Activated CD4-positive, alpha-beta T cell treated with anti-CD3 and anti-CD28 coated beads for 24 hours (primary cell): ENCODE data around the gene BLACAT1.
A peak's percentile ranks its signal among the peaks of the same experiment; 100 is the strongest.
"Not testable (repeated sequence)": the region's sequence is repeated elsewhere in the genome, so short reads cannot be mapped to it uniquely, and the experiment has no call there.

ENCODE experiments used
- DNase-seq, 2 donors: peaks; one replicate each; pipeline ENCODE4 v3.0.0-alpha.2; 2020; ENCODE audit warnings: low read depth in 2 of 2

BLACAT1 gene

DNA sequence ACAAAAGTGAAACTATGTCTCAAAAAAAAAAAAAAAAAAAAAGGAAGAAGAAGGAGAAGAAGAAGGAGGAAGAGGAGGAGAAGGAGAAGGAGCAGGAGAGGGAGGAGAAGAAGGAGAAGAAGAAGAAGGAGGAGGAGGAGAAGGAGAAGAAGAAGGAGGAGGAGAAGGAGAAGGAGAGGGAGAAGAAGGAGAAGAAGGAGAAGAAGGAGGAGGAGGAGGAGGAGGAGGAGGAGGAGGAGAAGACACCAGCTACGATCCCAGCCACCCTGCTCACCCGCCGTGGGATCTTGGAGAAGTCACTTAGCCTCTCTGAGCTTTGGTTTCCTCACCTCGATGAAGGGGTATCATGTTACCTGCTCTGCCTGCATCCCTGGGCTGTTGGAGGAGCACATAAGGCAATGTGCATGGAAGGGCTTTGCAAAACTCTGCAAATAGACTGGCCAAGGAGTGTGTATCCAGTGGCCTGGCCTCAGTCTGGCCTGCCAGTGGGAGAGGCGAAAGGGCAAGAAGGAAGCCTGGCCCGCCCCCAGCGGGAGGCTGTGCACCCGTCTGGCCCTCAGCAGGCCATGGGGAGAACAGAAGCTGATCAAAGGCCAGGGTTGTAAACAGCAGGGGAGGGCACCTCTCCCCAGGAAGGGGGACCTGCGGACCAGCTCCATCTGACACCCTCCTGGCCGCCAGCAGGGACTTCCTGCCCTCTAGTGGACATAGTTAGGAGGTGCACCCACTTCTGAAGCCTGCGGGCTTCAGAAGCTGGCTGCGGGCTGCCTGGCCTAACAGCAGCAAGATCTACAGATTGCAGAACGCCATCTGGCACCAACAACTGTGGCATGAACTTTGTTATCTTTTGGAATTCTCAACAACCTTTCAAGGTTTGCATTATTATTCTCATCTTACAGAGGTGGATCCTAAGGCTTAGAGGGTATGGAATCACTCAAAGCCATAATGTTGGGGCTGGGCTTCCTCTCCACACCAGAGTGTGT lies 29.4 kb upstream of the BLACAT1 start:
- DNase-seq, result peak; percentile 43 to 44

DNA sequence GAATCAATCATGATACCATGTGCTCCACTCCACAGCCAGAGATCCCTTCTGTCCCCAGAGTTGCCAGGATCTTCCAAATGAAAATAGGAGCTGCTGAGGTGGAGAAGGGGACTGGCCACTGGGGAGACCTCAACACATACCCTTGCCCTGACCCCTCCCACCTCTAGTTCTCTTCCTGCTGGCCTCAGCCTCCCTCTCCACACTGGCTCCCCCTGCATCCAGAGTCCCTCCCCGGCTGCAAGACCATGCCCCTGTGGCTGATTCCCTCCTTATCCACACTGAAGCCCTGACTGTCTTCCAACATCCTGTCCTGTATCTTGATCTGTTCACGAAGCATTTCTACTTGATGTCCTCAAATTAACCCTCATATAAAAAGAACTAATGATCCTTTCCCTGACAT lies 27.5 kb upstream of the BLACAT1 start:
- DNase-seq, result no peak

DNA sequence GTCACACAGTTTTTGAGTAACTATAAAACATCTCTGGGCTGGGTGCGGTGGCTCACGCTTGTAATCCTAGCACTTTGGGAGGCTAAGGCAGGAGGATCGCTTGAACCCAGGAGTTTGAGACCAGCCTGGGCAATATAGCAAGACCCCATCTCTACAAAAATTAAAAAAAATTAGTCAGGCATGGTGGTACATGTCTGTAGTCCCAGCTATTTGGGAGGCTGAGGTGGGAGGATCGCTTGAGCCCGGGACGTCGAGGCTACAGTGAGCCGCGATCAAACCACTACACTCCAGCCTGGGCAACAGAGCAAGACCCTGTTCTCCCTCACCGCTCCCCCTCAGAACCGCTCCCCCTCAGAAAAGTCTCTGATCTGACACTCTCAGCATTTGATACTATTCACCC lies 26.7 kb upstream of the BLACAT1 start:
- DNase-seq, result not testable (repeated sequence)

DNA sequence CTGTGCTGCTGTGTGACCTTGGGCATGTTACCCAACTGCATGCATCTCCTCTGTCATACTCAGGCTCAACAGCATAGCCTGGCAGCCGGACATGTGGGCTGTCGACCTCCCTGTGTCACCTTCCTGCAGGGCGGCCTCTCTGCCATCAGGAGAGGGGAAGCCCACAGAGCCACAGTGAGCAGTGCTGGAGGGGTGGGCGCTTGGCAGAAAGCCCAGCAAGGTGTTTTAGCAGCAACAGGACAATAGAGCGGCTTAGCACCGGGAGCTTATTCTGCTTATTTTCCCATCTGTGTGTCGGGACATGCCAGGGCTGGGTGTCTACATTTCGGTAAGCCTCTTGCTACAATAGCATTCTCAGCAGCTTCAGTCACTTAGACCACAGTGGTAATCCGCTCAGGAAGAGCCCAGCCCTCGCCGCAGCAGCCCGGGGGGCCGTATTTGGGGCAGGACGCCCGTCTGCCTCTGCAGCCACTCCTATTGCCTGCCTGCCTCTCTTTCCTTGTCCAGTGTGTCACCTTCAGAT lies 25.8 kb upstream of the BLACAT1 start:
- no peak for DNase-seq

DNA sequence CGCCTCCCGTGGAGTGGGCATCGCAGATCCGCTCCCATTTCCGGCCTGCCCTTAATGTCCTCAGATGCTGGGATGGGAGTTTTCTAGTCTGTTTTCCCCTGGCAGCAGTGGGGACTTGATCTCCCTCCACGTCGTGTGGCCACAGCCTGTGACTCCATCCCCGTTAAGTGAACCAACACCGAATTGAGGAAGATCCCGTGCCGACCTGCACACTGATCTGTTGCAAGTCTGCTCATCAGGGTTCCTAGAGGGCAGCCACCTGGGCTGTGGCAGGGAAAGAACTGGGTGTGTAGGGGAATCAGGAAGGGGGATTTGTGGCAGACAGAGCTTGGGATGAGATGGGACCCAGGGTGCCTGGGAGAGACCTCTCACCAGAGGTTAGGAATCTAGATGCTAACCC lies 25.4 kb upstream of the BLACAT1 start:
- DNase-seq, result no peak

DNA sequence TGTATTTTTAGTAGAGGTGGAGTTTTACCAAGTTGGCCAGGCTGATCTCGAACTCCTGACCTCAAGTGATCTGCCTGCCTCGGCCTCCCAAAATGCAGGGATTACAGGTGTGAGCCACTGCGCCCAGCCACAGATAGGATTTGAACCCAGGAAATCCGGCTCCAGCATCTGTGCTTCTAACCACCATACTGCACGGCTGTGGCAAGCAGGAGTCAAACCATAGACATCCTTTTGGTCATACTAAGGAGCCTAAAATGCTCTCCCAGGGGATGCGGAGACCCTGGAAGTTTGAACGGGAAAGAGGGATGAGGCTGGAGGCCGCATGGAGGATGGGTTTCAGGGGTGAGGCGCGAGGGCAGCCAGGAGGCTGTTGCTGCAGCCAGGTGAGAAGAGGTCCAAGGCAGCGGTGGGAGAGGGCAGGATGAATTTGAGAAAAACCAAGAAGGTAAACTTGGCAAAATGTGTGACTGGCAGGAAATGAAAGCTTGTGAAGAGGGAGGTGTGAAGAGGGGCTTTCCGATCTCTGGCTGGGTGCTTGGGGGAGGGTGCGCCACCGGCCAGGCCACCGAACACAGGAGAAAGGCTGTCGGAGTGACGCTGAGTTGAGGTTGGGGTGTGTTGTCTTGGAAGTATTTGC lies 24.6 kb upstream of the BLACAT1 start:
- peak; percentile 18 to 33 for DNase-seq

DNA sequence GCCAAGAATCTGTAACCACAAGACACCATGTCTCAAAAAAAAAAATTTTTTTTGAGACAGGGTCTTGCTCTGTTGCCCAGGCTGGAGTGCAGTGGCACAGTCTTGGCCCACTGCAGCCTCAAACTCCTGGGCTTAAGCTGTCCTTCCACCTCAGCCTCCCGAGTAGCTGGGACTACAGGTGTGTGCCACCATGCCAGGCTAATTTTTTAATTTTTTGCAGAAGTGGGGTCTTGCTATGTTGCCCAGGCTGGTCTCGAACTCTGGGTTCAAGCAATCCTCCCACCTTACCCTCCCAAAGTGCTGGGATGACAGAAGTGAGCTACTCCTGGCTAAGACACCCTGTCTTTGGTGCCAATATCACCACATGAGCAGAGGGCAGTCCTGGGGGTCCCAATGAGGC lies 23.1 kb upstream of the BLACAT1 start:
- not testable (repeated sequence) for DNase-seq

DNA sequence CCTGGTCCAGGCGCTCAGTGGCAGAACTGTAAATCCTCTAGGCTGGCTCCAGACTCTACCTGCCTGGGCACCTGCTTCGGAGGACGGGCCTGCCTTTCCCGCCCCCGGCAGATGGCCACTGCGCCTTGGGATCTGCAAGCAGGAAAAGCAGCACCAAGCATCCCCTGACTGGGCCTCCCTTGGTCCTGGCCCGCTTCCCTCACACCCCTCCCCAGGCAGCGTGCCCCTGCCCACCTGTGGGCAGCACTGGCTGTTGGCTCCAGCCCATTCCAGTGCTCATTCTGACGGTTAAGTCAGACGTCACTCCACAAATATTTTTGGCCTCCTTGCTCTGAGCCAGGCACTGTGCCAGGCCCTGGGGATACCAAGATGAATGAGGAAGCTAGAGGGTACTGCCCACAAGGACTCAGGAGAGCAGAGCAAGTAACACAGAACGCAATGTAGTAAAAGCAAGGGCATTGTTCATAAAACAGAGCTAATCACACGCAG lies 22.0 kb upstream of the BLACAT1 start:
- no peak for DNase-seq

DNA sequence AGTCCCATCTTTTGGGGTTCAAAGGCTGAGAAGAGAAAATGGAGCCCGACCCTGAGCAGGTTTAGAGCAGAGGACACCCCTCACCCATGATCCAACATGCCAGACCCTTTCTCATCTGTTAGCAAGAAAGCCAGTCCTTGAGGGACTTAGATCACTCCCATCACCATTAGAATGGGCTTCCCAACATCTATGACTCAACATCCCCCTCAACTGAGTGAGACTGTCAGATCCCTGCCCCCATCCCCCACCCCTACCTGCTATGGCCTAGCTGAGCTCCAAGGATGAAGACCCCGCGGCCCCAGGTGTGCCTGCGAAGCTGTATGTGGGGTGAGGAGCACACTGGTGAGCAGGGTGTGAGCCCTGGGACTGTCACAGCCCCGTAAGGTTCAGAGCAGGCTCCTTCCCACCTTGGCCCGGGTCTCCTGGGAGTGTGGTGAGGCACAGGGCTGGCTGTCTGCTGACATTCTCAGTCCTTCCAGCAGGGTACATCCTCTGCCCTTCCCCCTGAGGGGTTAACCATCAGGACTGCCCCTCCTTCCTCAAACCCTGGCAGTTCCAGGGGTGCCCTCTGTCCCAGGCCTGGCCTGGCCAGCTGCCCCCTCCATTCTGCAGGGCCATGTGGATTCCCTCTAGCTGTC lies 21.4 kb upstream of the BLACAT1 start:
- DNase-seq, result no peak

DNA sequence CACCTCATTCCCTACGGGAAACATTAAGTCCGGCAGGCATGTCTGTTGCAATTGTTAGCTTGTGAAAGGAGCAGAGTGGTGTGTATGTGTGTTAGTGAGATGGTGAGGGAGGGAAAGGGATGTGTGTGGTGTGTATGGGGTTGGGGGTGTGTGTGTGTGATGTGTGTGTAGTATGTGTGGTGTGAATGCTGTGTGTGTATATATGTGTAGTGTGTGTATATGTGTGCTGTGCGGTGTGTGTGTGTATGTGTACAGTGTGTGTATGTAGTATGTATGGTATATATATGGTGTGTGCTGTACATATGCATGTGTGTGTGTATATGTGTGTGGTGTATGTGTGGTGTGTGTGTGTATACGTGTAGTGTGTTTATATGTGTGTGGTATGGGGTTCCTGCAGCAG lies 20.8 kb upstream of the BLACAT1 start:
- DNase-seq, result no peak

DNA sequence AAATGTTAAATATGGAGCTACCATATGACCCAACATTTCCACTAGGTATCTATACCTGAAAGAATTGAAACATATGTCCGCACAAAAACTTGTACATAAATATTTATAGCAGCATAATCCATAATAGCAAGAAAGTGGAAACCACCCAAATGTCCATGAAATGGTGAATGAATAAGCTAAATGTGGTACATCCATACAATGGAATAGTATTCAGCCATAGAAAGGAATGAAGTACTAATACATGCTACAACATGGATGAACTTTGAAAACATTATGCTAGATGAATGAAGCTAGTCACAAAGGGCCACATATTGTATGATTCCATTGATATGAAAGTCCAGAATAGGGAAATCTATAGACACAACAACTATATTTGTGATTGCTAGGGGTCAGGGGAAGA lies 20.0 kb upstream of the BLACAT1 start:
- DNase-seq, result no peak

DNA sequence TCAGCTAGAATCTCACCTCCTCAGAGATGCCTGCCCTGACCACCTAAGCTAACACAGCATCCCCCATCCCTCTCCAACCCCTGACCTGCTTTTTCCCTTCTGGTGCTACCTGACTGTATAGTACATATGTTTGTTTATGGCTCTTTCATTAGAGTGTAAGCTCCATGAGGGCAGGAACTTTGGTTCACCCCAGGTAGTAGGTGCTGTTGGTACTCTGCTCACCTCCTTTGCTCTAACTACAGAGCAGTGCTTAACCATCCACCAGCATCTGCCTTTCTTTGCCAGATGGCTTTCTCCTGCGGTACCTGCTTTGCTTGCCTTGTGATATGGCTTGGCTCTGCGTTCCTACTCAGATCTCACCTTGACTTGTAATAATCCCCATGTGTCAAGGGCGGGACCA lies 18.7 kb upstream of the BLACAT1 start:
- no peak for DNase-seq

DNA sequence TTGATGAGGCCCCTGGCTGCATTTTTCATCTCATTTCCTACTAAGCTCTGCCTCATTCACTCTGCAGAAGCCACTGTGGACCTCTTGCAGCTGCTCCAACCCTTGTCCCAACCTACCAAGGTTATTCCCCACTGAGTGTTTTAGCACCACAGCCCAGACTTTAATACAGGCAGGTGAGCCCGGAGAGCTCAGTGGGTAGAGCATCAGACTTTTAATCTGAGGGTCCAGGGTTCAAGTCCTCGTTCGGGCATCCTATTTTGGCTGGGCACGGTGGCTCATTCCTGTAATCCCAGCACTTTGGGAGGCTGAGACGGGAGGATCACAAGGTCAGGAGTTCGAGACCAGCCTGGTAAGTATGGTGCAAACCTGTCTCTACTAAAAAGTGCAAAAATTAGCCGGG lies 18.1 kb upstream of the BLACAT1 start:
- DNase-seq, result no peak

DNA sequence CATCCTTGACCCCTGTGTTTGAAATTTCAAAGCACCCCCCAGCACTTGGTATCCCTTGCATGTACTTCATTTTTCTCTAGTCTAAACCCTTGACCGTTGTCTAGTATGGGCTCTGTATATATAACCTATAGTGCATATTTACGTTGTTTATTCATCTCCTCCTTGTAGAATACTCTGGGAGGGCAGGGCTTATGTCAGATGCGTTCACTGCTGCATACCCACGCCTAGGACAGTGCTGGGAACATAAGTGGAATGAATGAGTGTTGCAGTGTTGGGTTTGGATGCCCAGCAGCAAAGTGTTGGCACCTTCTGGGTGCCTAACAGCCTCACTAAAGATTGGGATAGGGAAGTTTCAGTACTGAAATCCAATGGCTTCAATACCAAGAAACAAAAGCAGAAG lies 17.6 kb upstream of the BLACAT1 start:
- no peak for DNase-seq

DNA sequence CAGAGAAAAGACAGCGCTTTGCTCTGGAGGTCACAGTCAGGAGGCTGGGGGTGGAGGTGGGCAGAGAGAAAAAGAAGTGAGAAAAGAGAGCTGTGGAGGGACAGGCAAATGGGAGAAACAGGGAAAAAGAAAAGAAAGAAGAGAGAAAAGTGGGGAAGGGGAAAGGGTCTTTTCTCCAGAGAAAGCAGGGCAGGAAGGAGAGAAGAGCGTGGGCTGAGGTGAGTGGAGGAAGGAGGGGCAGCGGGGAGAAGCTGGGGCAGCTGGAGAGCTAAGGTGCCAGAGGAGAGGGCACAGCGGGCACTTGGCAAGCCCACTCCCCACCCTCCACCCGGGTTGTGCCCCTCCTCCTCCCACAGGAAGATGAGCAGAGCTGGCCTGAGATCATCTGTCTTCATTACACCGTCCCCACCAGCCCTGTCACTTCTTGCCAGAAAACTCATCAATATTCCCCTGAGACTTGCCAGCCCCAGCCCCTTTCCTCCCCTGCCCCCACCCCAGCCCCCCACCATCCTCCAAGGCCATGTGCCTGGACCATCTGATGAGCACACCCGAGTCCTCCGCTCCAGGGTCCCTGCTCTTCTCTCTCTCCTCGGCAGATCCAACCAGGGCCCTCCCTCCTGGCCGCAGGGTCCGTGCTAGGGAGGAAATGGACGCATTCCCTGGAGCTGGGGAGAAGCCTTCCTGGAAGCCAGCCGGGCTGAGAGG lies 17.0 kb upstream of the BLACAT1 start:
- DNase-seq, result no peak

DNA sequence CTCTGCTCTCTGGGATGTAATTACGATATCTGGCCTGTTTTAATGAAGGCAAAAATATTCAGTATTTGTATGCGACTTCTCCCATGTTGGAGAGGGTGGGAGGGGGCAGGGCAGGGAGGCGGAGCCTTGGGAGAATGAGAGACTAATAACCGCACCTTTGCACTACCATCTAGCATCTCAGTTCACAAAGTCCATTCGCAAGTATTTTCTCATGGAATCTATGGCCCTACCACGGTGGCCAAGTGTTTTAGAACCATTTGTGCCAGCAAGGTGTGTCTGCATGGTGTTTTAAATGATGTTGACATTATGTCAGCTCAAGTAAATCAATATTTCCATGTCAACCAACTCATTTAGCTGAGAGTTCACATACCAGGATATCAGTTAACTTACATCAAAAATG lies 14.3 kb upstream of the BLACAT1 start:
- DNase-seq, result no peak

DNA sequence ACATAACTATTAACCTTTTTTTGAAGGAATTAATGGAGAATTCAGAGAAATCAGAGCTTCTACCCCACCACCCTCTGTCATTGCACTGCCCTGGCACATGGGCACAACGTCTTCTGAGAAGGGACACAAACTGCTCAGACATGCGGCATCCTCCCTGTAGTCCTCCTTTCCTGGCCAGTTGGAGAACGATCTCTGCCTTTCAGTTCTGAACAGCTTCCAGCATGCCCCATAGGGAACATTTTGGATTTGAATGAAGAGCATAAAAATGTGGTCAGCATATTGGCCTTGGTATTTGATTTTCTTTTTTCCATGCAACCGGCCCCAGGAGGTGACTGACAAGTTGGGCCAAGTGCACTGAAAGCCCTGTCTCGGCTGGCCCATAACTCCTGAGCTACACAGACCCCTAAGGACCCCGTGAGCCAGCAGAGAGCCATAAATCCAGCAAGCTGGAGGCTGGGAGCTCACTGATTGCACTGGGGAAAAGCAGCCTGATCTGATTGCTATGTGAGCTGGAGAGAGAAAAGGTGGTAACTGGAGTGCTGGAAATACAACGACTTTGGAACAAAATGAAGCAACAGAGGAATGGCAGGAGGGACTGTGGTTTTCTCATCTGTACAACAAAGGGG lies 10.9 kb upstream of the BLACAT1 start:
- DNase-seq, result no peak

DNA sequence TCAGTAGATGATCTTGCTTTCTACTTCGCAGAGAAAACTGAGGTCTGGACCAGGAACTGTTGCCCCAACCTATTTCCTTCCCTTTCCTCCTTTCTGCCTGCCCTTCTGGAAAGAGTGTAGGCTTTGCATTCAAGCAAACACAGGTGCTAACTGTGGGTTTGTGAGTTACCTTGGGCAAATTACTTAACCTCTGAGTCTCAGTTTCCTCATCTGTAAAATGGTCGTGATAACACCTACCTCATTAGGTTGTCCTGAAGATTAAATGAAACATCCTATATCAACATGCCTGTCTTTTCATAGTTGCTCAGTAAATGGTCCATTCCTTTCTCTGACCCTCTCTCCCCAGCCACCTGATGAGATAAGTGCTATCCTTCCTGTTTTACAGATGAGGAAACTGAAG lies 9.5 kb upstream of the BLACAT1 start:
- no peak for DNase-seq

DNA sequence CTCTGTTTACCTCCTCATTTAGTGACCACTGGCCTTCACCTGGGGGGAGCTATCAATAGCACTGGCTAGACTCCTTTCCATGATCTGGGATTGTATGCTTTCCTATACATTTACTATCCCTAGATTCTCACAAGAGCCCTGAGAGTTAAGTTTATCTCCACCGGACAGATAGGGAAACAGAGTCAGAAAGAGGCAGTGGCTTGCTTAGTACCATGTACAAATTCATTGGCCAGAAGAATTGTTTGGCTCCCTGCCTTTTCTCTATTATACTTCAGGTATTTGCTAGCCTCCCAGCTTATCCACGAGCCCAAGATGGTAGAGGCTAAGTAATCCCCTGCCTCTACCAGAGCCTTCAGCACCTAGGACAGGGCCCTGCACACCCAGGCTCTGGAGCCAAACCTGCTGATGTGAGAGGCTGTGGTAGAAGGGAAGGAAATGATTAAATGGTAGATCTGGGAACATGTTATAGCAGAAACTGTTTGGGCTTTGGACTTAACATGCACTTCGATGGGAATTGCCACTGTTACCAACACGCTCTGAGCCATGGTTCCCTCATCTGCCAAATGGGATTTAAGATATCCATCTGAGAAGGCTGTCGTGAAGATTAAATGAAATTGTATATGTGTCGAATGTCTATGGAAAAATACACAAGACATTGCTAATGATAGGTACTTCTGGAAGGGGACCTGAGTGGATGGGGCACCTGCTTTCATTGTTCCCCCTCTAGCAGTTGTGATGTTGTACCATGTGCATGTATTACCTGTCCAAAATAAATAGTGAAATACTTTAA lies 3.1 kb upstream of the BLACAT1 start:
- DNase-seq, result no peak
